HG03066 (cell line): ENCODE data around the gene HK2.
"Not testable (repeated sequence)": the region's sequence is repeated elsewhere in the genome, so short reads cannot be mapped to it uniquely, and the experiment has no call there.

ENCODE experiments used
- ATAC-seq: cut with Tn5 transposase; IDR thresholded peaks from one replicate; pipeline ENCODE4 v1.9.1; 2021; ENCODE audit warnings: low read depth; ENCODE audit not compliant: unreplicated experiment

Gene HK2

GRCh38 chr2:74834792-74835755, 1.1 kb downstream of the HK2 start:
- peak; percentile 46 for ATAC-seq

GRCh38 chr2:74835831-74836674, 2.1 kb downstream of the HK2 start:
- ATAC-seq, result no peak

- ATAC-seq, result no peak
These were observed 2.9 kb downstream of the HK2 start for GRCh38 chr2:74836675-74837401.

GRCh38 chr2:74841641-74842040, 7.7 kb downstream of the HK2 start:
- ATAC-seq, result no peak

- ATAC-seq, result no peak
These were observed 9.5 kb downstream of the HK2 start for GRCh38 chr2:74843433-74843832.

- peak; percentile 76 for ATAC-seq
These were observed 10.0 kb downstream of the HK2 start for GRCh38 chr2:74843899-74844298.

- no peak for ATAC-seq
These were observed 10.8 kb downstream of the HK2 start for GRCh38 chr2:74844752-74845151.

GRCh38 chr2:74845217-74845751, 11.4 kb downstream of the HK2 start:
- peak; percentile 26 for ATAC-seq

- no peak for ATAC-seq
These were observed 12.1 kb downstream of the HK2 start for GRCh38 chr2:74845991-74846390.

- ATAC-seq, result no peak
These were observed 12.6 kb downstream of the HK2 start for GRCh38 chr2:74846481-74846880.

- ATAC-seq, result no peak
These were observed 13.3 kb downstream of the HK2 start for GRCh38 chr2:74847070-74847858.

GRCh38 chr2:74849228-74849892, 15.4 kb downstream of the HK2 start:
- peak; percentile 81 for ATAC-seq

GRCh38 chr2:74850496-74851190, 16.7 kb downstream of the HK2 start:
- ATAC-seq, result no peak

GRCh38 chr2:74851191-74851566, 17.3 kb downstream of the HK2 start:
- no peak for ATAC-seq

GRCh38 chr2:74853360-74853759, 19.4 kb downstream of the HK2 start:
- ATAC-seq, result not testable (repeated sequence)

GRCh38 chr2:74854401-74854800, 20.5 kb downstream of the HK2 start:
- ATAC-seq, result no peak

- not testable (repeated sequence) for ATAC-seq
These were observed 21.3 kb downstream of the HK2 start for GRCh38 chr2:74855114-74855707.

- no peak for ATAC-seq
These were observed 22.2 kb downstream of the HK2 start for GRCh38 chr2:74856004-74856578.
